Brain microvascular endothelial cell (primary cell): ENCODE data around the gene ALG9.
A peak's percentile ranks its signal among the peaks of the same experiment; 100 is the strongest.

Source experiments
- DNase-seq: peaks from one replicate; pipeline ENCODE4 v3.0.0-alpha.2; 2020
- H3K27ac ChIP-seq: fragments of 250-450 bp; sonication (Bioruptor Pico); 2 replicates; pipeline ENCODE4 v1.5.1; 2020; ENCODE audit warnings: mild to moderate bottlenecking, moderate library complexity
- H3K27me3 ChIP-seq: fragments of 250-450 bp; sonication (Bioruptor Pico); replicated peaks from 2 replicates; pipeline ENCODE4 v1.5.1; 2020; ENCODE audit warnings: mild to moderate bottlenecking
- H3K36me3 ChIP-seq: fragments of 250-450 bp; sonication (Bioruptor Pico); replicated peaks from 2 replicates; pipeline ENCODE4 v1.5.1; 2020; ENCODE audit warnings: mild to moderate bottlenecking
- H3K4me3 ChIP-seq: 2 replicates; pipeline ENCODE4 v1.5.1; 2011; ENCODE audit warnings: low read depth, mild to moderate bottlenecking, control low read depth, low read length, moderate library complexity
- CTCF ChIP-seq: IDR thresholded peaks from 2 replicates; pipeline ENCODE4 v1.5.1; 2011; ENCODE audit warnings: low read depth, mild to moderate bottlenecking, moderate library complexity, low read length, control low read depth, inconsistent platforms; ENCODE audit errors: missing control alignments
- in situ Hi-C: cut with HindIII; loops from 2 replicates; pipeline ENCODE4 v1.10.0; 2017; ENCODE audit warnings: low sequenced_read_pairs, low pct_ligation_motif_present

The ALG9 gene

GRCh38 chr11:111819829-111820237 is 51.5 kb downstream of the ALG9 start:
- no peaks in the 10 kb centered on the region for H3K36me3 ChIP-seq
- H3K27ac ChIP-seq: peak overlapping the region; percentile 77
- no peaks in the 10 kb centered on the region for H3K27me3 ChIP-seq
- in situ Hi-C loops: no loop called here
- H3K4me3 ChIP-seq: no peak overlapping the region
- no peak for TF ChIP-seq CTCF
- DNase-seq: no peak

- Histone ChIP-seq H3K27ac (peak overlapping the region; percentile 77), H3K27me3 (no peaks in the 10 kb centered on the region), H3K4me3 (no peak overlapping the region), H3K36me3 (no peaks in the 10 kb centered on the region)
- TF ChIP-seq CTCF: no peak
- in situ Hi-C loops: no loop called here
- peak; percentile 65 for DNase-seq
Measured at GRCh38 chr11:111819161-111819828, 52.1 kb downstream of the ALG9 start.

DNA sequence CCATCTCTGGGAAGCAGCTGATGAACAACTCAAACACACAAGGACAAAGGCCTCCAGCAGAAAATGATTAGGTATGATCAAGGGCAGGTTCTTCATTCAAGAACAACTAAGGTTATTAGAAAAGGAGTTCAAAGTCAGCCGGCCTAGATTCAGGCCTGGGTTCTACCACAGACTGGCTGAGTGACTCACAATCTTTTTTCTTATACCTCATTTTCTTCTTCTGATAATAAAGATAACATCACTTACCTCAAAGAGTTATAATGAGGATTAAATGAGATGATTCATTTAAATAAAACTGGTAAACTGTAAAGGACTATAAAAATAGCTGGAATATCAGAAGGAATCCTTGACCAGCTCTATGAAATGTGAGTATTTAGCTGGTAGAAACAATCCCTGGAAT is 55.9 kb downstream of the ALG9 start:
- Histone ChIP-seq H3K27me3 (no peaks in the 10 kb centered on the region), H3K4me3 (no peak overlapping the region), H3K36me3 (no peaks in the 10 kb centered on the region), H3K27ac (peak overlapping the region; percentile 61)
- in situ Hi-C loops: no loop called here
- TF ChIP-seq CTCF: no peak
- no peak for DNase-seq

GRCh38 chr11:111814557-111815320 is 56.6 kb downstream of the ALG9 start:
- peak overlapping the region; percentile 61 for H3K27ac ChIP-seq
- no peak overlapping the region for H3K4me3 ChIP-seq
- no peaks in the 10 kb centered on the region for H3K27me3 ChIP-seq
- TF ChIP-seq CTCF: no peak
- no peaks in the 10 kb centered on the region for H3K36me3 ChIP-seq
- in situ Hi-C loops: no loop called here
- peak; percentile 69 for DNase-seq

DNA sequence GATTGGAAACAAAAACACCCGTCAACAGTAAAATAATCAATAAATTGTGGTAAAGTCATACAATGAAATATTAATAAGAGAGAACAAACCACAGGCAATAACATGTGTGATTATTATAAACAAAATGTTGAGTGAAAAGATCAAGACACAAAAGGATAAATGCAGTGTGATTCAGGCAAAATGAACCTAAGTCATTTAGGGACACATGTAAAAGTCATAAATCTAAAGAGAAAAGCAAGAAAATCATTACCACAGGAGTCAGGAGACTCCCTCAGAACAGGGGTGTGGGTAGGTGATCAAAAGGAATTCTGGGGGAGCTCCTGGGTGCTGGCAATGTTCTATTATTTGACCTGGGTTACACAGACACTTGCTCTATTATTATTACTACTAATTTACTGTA is 57.3 kb downstream of the ALG9 start:
- H3K4me3 ChIP-seq: no peak overlapping the region
- no peaks in the 10 kb centered on the region for H3K27me3 ChIP-seq
- DNase-seq: no peak
- in situ Hi-C loops: no loop called here
- no peak for TF ChIP-seq CTCF
- H3K36me3 ChIP-seq: no peaks in the 10 kb centered on the region
- peak overlapping the region; percentile 48 for H3K27ac ChIP-seq

DNA sequence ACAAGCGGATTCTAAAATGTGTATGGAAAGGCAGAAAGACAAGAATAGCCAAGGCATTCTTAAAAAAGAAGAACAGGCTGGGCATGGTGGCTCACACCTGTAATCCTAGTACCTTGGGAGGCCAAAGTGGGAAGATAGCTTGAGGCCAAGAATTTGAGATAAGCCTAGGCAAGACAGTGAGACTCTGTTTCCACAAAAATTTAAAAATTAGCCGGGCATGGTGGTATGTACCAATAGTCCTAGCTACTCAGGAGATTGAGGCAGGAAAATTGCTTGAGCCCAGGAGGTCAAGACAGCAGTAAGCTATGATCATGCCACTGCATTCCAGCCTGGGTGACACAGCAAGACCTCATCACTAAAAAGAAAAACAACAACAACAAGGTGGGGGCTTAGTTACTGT is 59.2 kb downstream of the ALG9 start:
- no peak overlapping the region for H3K27ac ChIP-seq
- H3K27me3 ChIP-seq: no peaks in the 10 kb centered on the region
- in situ Hi-C loops: no loop called here

More for the DNA sequence above, 59.2 kb downstream of the ALG9 start:
- Histone ChIP-seq H3K36me3 (no peaks in the 10 kb centered on the region), H3K4me3 (no peak overlapping the region)
- no peak for TF ChIP-seq CTCF
- no peak for DNase-seq
